CD4-positive, alpha-beta T cell treated with Interferon gamma for 1 hour (primary cell): ENCODE measurements around the gene PIP5K1C.

ENCODE experiments used
- DNase-seq: peaks from one replicate; pipeline ENCODE4 v3.0.0-alpha.2; 2020

Gene PIP5K1C

GRCh38 chr19:3721887-3722442 lies 21.7 kb upstream of the PIP5K1C start:
- no peak for DNase-seq

GRCh38 chr19:3721131-3721886 lies 21.0 kb upstream of the PIP5K1C start:
- DNase-seq = peak; percentile 88

GRCh38 chr19:3720349-3720917 lies 20.2 kb upstream of the PIP5K1C start:
- DNase-seq = no peak

DNA sequence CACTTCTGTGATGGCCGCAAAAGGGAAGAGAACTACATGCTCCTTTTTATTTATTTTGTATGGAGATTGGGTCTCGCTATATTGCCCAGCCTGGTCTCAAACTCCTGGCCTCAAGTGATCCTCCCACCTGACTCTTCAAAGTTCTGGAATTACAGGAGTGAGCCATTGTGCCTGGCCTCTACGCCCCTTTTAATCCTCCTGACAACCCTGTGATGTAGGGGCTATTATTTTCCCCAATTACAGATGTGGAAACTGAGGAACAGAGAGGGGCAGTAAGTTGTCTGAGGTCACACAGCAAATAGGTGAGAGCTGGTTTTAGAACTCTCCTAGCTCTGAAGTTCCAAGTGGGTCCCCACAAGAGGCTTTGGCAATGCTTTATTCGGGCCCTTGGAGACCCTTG lies 19.6 kb upstream of the PIP5K1C start:
- no peak for DNase-seq

DNA sequence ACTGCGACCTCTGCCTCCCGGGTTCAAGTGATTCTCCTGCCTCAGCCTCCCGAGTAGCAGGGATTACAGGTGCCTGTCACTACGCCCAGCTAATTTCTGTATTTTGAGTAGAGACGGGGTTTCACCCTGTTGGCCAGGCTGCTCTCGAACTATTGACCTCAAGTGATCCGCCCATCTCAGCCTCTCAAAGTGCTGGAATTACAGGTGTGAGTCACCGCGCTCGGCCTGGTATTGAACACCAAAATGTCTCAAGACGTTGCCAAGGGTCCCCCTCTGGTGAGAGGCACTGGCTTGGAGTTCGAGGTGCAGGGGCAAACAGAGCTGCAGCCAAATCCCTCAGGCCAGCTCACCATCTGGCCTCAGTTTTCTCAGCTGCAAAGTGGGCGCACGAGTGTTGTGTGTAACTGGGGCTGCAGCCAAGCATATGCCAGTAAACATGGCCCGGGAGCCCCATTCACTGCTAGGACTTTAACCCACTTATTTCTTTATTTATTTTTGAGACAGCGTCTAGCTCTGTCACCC lies 15.9 kb upstream of the PIP5K1C start:
- no peak for DNase-seq

- no peak for DNase-seq
Observed at GRCh38 chr19:3712663-3713611, 12.7 kb upstream of the PIP5K1C start.

- peak; percentile 72 for DNase-seq
Observed at GRCh38 chr19:3710265-3710812, 10.1 kb upstream of the PIP5K1C start.

DNA sequence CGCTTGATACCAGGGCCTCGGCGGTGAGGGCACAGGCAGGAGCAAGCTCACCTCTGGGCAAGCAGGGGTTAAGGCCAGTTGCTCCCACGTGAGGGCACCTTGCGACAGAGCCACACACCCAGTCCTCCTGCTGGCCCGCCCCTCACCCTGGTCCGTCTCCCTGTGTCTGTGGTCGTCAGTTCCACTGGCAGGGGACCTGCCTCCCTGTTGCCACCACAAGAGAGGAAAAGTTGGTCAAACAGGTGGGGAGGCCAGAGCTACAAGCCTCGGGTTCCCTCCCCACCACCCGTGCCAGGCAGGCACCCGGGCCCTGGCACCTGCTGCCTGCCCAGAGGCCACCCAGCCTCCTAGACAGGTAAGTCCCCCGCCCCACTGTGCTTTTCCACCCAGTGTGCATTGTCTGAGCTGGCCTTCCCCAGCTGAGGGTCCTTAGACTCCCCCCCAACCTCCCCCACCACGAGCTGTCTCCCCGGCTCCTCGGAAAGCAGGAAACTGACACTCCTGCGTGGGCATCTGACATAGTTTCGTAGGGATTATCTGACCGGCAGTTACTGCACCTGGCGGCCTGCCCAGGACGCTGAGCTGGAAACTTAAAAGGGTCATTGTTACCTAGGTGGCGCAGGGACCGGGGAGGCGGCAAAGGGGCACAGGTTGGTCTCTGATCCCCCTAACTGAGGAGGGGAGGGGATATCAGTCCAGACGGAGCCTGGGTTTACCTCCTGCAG lies 8.1 kb upstream of the PIP5K1C start, which contains the start of gene TJP3:
TJP3 (plus strand) TSS at position 178 of the 725 bp plus-strand sequence. CDS start 20,049 bp downstream, outside the sequence.
- no peak for DNase-seq

- DNase-seq = no peak
Observed at GRCh38 chr19:3707868-3708206, 7.6 kb upstream of the PIP5K1C start.

DNA sequence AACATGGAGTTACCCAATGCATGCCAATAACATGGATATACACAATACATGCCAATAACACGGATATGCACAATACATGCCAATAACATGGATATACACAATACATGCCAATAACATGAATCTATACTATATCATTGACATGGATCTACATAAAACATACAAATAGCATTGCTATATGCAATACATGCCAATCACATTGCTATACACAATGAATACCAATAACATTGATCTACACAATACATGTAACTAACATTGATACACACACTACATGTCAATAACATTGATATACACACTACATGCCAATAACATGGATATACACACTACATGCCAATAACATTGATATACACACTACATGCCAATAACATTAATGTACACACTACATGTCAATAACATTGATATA lies 932 bp upstream of the PIP5K1C start:
- DNase-seq = no peak

DNA sequence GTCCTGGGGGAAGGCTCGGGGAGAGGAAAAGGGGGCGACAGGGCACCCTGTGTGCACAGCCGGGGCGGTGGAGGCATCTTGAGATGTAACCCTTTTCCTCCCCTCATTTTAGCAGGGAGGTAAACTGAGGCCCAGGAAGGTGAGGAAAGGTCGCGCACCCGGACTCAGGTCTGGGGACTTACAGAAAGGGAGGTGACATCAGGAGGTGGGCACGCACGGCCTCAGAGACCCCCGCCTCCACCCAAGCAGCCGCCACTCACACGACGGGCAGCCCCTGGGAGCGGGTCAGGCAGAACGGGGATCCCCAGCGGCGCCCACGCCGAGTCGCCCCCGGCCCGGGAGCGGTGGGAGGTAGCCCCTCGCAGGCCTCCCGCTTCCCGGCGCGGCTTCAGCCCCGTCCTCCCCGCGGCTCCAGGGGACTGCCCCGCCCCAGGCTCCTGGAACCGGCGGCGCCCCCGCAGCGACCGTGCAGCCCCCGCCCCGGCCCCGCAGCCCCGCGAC lies 477 bp downstream of the PIP5K1C start:
- no peak for DNase-seq

- peak; percentile 24 for DNase-seq
Observed at GRCh38 chr19:3698974-3699740, 1.1 kb downstream of the PIP5K1C start.

GRCh38 chr19:3698386-3698950 lies 1.8 kb downstream of the PIP5K1C start:
- DNase-seq = no peak

GRCh38 chr19:3697671-3698385 lies 2.4 kb downstream of the PIP5K1C start:
- DNase-seq = no peak

DNA sequence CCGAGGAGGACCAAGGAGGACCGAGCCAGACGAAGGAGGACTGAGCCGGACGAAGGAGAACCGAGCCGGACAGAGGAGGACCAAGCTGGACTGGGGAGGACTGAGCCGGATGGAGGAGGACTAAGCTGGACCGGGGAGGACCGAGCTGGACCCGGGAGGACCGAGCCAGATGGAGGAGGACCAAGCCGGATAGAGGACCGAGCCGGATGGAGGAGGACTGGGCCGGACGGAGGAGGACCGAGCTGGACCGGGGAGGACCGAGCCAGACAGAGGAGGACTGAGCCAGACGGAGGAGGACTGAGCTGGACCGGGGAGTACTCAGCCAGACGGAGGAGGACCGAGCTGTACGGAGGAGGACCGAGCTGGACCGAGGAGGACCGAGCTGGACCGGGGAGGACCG lies 3.2 kb downstream of the PIP5K1C start:
- DNase-seq = no peak

GRCh38 chr19:3696660-3696995 lies 3.6 kb downstream of the PIP5K1C start:
- no peak for DNase-seq

GRCh38 chr19:3695986-3696659 lies 4.1 kb downstream of the PIP5K1C start:
- DNase-seq = no peak

DNA sequence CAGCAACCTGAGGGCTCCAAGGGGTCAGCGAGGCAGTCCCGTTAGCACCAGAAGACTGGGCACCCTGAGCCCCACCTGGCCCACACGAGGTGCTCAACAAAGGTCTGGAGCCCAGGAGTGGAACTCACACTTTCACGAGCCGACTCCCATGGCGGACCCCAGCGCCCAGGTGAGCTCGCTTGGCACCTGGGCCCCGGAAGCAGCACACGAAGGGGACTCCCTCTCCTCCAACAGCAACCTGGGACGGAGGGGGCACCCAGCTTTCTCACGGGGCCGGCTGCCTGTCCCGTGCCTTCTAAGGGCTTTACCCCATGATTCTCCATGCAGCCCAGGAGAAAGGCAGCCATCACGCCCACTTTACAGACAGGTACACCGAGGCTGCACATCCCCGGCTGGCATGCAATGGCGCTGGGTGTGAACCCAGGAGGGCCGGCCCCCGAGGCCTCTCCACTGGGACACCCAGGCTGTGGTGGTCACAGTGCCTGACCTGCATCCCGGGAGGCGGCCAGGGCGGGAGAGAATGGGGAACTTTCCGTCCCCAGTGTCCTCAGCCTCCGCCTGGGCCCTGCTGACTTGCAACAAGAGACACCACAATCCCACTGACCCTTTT lies 5.0 kb downstream of the PIP5K1C start:
- DNase-seq = no peak
